NT2/D1 (cell line): ENCODE results near the gene SBF2.

Experiments used
- YY1 ChIP-seq: IDR thresholded peaks from 2 replicates; pipeline ENCODE4 v1.6.1; 2011; ENCODE audit not compliant: insufficient read length, insufficient read depth
- ZNF274 ChIP-seq: IDR thresholded peaks from 2 replicates; pipeline ENCODE4 v1.6.1; 2011; ENCODE audit warnings: mild to moderate bottlenecking, low read depth, low read length

- TF ChIP-seq ZNF274 = no peak
- TF ChIP-seq YY1 = no peak
These were observed 270.8 kb downstream of the SBF2 start for GRCh38 chr11:10023212-10023611.
